Esophagus muscularis mucosa (tissue), 4 donors: ENCODE measurements around the gene PDK4. TPM values are rescaled to one million over a fixed set of nuclear protein-coding genes. Genes with fewer than 3 reads are reported as not detected.

Source experiments
- DNase-seq: peaks from one replicate; pipeline ENCODE4 v3.0.0-alpha.2; 2017; ENCODE audit errors: extremely low spot score
- H3K27ac ChIP-seq, 4 donors: fragments of 200-600 bp; sonication (generic); replicated peaks in 1 of 4; 1 replicate in 3 of 4; 2 replicates in 1 of 4; pipeline ENCODE4 v1.5.1; 2016 to 2019; ENCODE audit warnings: mild to moderate bottlenecking in 1 of 4
- H3K27me3 ChIP-seq, 4 donors: fragments of 200-600 bp; sonication (generic); one replicate each; pipeline versions ENCODE4 v1.5.1 to v1.6.0; 2016 to 2019
- H3K36me3 ChIP-seq, 4 donors: fragments of 200-600 bp; sonication (generic); one replicate each; pipeline ENCODE4 v1.5.1; 2016 to 2019
- H3K4me1 ChIP-seq, 4 donors: fragments of 200-600 bp; sonication (generic); one replicate each; pipeline ENCODE4 v1.5.1; 2016 to 2019
- H3K4me3 ChIP-seq, 4 donors: fragments of 200-600 bp; sonication (generic); 1 replicate in 2 of 4; 2 replicates in 2 of 4; pipeline ENCODE4 v1.5.1; 2016 to 2019; ENCODE audit warnings: mild to moderate bottlenecking in 4 of 4, moderate library complexity in 1 of 4
- H3K9me3 ChIP-seq, 4 donors: fragments of 200-600 bp; sonication (generic); 1 replicate in 3 of 4; 2 replicates in 1 of 4; pipeline ENCODE4 v1.5.1; 2016 to 2019
- CTCF ChIP-seq, 3 experiments: fragments of 200-600 bp in 2 of 3; fragments of 450-650 bp in 1 of 3; sonication (generic) in 2 of 3; IDR thresholded peaks; one replicate each; pipeline ENCODE4 v1.5.1; 2017 to 2019; ENCODE audit warnings: antibody characterized with exemption in 3 of 3, mild to moderate bottlenecking in 2 of 3, moderate library complexity in 1 of 3
- EP300 ChIP-seq: sonication (generic); formaldehyde crosslinking; IDR thresholded peaks from one replicate; pipeline ENCODE4 v1.6.1; 2017; ENCODE audit warnings: antibody characterized with exemption
- POLR2A ChIP-seq: fragments of 450-650 bp; IDR thresholded peaks from one replicate; pipeline ENCODE4 v1.6.1; 2017; ENCODE audit warnings: antibody characterized with exemption, moderate library complexity, mild to moderate bottlenecking, low read depth
- POLR2AphosphoS5 ChIP-seq, 2 donors: sonication (generic); formaldehyde crosslinking; IDR thresholded peaks; one replicate each; pipeline ENCODE4 v1.6.1; 2017; ENCODE audit warnings: antibody characterized with exemption in 2 of 2
- WGBS: methylation state at CpG from one replicate; pipeline ENCODE4 v1.1.5; 2018; 5-methylcytosine and 5-hydroxymethylcytosine counted together
- intact Hi-C: fragments of 100-400 bp; cut with DNase I; formaldehyde crosslinking; loops from one replicate; pipeline ENCODE4 v1.15.1; 2023
- total RNA-seq, 4 donors: library from RNA; depleted of rRNA; stranded (reverse); fragments of >200 nt; gene quantifications; one replicate each; pipeline versions ENCODE4 v1.1.0 to v1.2.1, GENCODE V29; 2016

PDK4 gene
- total RNA-seq, 4 donors from 2014 or later = 165 to 1,138 (median 371) TPM

- H3K36me3 ChIP-seq = peaks cover 41 to 71% (median 49%) of the 10 kb centered on the region in 4 donors
- intact Hi-C loops = no loop called here
These were observed 2.1 kb downstream of the PDK4 start for GRCh38 chr7:95594185-95594584.

GRCh38 chr7:95593343-95593742, 3.0 kb downstream of the PDK4 start:
- Histone ChIP-seq H3K4me3 (peak overlapping the region; percentile 80 to 97 (median 88)), H3K27me3 (no peaks in the 10 kb centered on the region), H3K4me1 (peaks cover 20 to 59% (median 49%) of the 10 kb centered on the region in 4 donors), H3K36me3 (peaks cover 47 to 80% (median 57%) of the 10 kb centered on the region in 4 donors), H3K9me3 (no peaks in the 10 kb centered on the region), H3K27ac (peak overlapping the region; percentile 93 to 99 (median 96))
- TF ChIP-seq POLR2AphosphoS5 (IDR thresholded peaks at IDR 0.05) (peak in 1 of 2 donors; percentile 47), POLR2A (no peak)
- intact Hi-C loops = no loop called here
- WGBS = 51% methylated on average over 2 of the region's 2 CpGs
- no peak for DNase-seq

More at GRCh38 chr7:95594185-95594584, 2.1 kb downstream of the PDK4 start:
- Histone ChIP-seq H3K27ac (peak overlapping the region; percentile 93 to 99 (median 96)), H3K4me1 (peaks cover 20 to 59% (median 49%) of the 10 kb centered on the region in 4 donors), H3K4me3 (peak overlapping the region; percentile 80 to 97 (median 88)), H3K9me3 (no peaks in the 10 kb centered on the region), H3K27me3 (no peaks in the 10 kb centered on the region)
- peak in 1 of 2 donors; percentile 90 for TF ChIP-seq POLR2AphosphoS5 (IDR thresholded peaks at IDR 0.05)
- peak; percentile 4 for TF ChIP-seq POLR2A
- no peak for TF ChIP-seq CTCF (IDR thresholded peaks at IDR 0.05)
- TF ChIP-seq EP300 = no peak
- DNase-seq = no peak

GRCh38 chr7:95592570-95592969, 3.7 kb downstream of the PDK4 start:
- H3K27ac ChIP-seq = peak overlapping the region; percentile 93 to 99 (median 96)
- no peak for DNase-seq
- WGBS = 80% methylated on average over 5 of the region's 5 CpGs
- TF ChIP-seq POLR2A (no peak), POLR2AphosphoS5 (IDR thresholded peaks at IDR 0.05) (peak in 1 of 2 donors; percentile 86), EP300 (no peak), CTCF (IDR thresholded peaks at IDR 0.05) (no peak)
- H3K4me3 ChIP-seq = peak overlapping the region; percentile 80 to 97 (median 88)
- H3K9me3 ChIP-seq = no peaks in the 10 kb centered on the region
- H3K36me3 ChIP-seq = peaks cover 52 to 87% (median 63%) of the 10 kb centered on the region in 4 donors
- H3K4me1 ChIP-seq = peaks cover 12 to 59% (median 49%) of the 10 kb centered on the region in 4 donors
- H3K27me3 ChIP-seq = no peaks in the 10 kb centered on the region
- intact Hi-C loops = no loop called here

- TF ChIP-seq POLR2AphosphoS5 (IDR thresholded peaks at IDR 0.05) = peak; percentile 70 to 88
- TF ChIP-seq POLR2A = peak; percentile 31
- TF ChIP-seq EP300 = no peak
- TF ChIP-seq CTCF (IDR thresholded peaks at IDR 0.05) = no peak
- peaks cover 71 to 100% (median 82%) of the 10 kb centered on the region in 4 donors for H3K36me3 ChIP-seq
- H3K27me3 ChIP-seq = no peaks in the 10 kb centered on the region
- 61% methylated on average over 5 of the region's 5 CpGs for WGBS
- no peaks in the 10 kb centered on the region for H3K9me3 ChIP-seq
- peak overlapping the region; percentile 80 to 97 (median 88) for H3K4me3 ChIP-seq
- intact Hi-C loops = no loop called here
- DNase-seq = no peak
- H3K4me1 ChIP-seq = peaks cover 13 to 72% (median 63%) of the 10 kb centered on the region in 4 donors
- H3K27ac ChIP-seq = peak overlapping the region; percentile 62 to 99 (median 94)
These were observed 5.7 kb downstream of the PDK4 start for GRCh38 chr7:95590387-95591248.

GRCh38 chr7:95589766-95590165, 6.5 kb downstream of the PDK4 start:
- intact Hi-C loops = no loop called here
- peaks cover 80 to 100% (median 91%) of the 10 kb centered on the region in 4 donors for H3K36me3 ChIP-seq
- H3K27ac ChIP-seq = peak overlapping the region; percentile 62 to 99 (median 94)

More at GRCh38 chr7:95589766-95590165, 6.5 kb downstream of the PDK4 start:
- DNase-seq = no peak
- peaks cover 13 to 81% (median 70%) of the 10 kb centered on the region in 4 donors for H3K4me1 ChIP-seq
- H3K9me3 ChIP-seq = no peaks in the 10 kb centered on the region
- peak overlapping the region; percentile 80 to 97 (median 88) for H3K4me3 ChIP-seq
- TF ChIP-seq EP300 (no peak), POLR2AphosphoS5 (IDR thresholded peaks at IDR 0.05) (peak; percentile 38 to 53), CTCF (IDR thresholded peaks at IDR 0.05) (no peak), POLR2A (no peak)
- WGBS = 88% methylated on average over 1 of the region's 1 CpG
- no peaks in the 10 kb centered on the region for H3K27me3 ChIP-seq
